ENCODE results near the gene CALCOCO1. TPM values are rescaled to one million over a fixed set of nuclear protein-coding genes. Genes with fewer than 3 reads are reported as not detected.

The CALCOCO1 gene
- total and polyA plus RNA-seq, 2 experiments from 2014 or later: 155 to 243 TPM

GRCh38 chr12:53677800-53678148 lies 49.5 kb downstream of the CALCOCO1 start:
- Histone ChIP-seq H2AFZ (peak overlapping the region; percentile 97), H4K20me1 (ENCODE audit: insufficient read depth) (no peaks in the 10 kb centered on the region), H3F3A (ENCODE audit: insufficient read depth) (no peaks in the 10 kb centered on the region; the same call in 1 of the 2 replicates), H3K27ac (peak overlapping the region; percentile 82), H3K9me2 (ENCODE audit: insufficient read depth) (no peaks in the 10 kb centered on the region), H3K4me3 (peak overlapping the region; percentile 65), H3K4me1 (ENCODE audit: insufficient read depth) (peaks cover 28% of the 10 kb centered on the region), H3K27me3 (replicated peaks; ENCODE audit: insufficient read depth) (no peaks in the 10 kb centered on the region), H3K9me3 (ENCODE audit: low read depth) (no peaks in the 10 kb centered on the region), H3K36me3 (ENCODE audit: low read depth) (peaks cover 7% of the 10 kb centered on the region; the same call in 1 of the 2 replicates), H3K79me2 (ENCODE audit: insufficient read depth) (peaks cover 31% of the 10 kb centered on the region), H3K9ac (peak overlapping the region; percentile 88), H3K4me2 (ENCODE audit: unreplicated experiment) (peak overlapping the region; percentile 61)
- no peak for TF ChIP-seq EZH2phosphoT487 (IDR thresholded peaks at IDR 0.05; ENCODE audit: insufficient read depth, low read depth)
- no peak for TF ChIP-seq EZH2 (IDR thresholded peaks at IDR 0.05; ENCODE audit: insufficient read depth, poor library complexity, severe bottlenecking)
- DNase-seq: peak; percentile 39
- in situ Hi-C loops (cut with MboI): loop anchor here (5.0 kb wide), 1 partner anchor 135 kb away; no protein-coding TSS in a partner anchor
- 14 to 17% methylated on average over 5 of the region's 5 CpGs for WGBS, 2 experiments (ENCODE audit: low coverage in 1 of 2, low lambda C conversion rate in 2 of 2, missing lambda C conversion rate in 2 of 2)

GRCh38 chr12:53677016-53677799 lies 50.0 kb downstream of the CALCOCO1 start:
- TF ChIP-seq EZH2 (IDR thresholded peaks at IDR 0.05; ENCODE audit: insufficient read depth, poor library complexity, severe bottlenecking) (no peak), EZH2phosphoT487 (IDR thresholded peaks at IDR 0.05; ENCODE audit: insufficient read depth, low read depth) (no peak)
- Histone ChIP-seq H3F3A (ENCODE audit: insufficient read depth) (no peaks in the 10 kb centered on the region; the same call in 1 of the 2 replicates), H3K79me2 (ENCODE audit: insufficient read depth) (peaks cover 37% of the 10 kb centered on the region), H2AFZ (peak overlapping the region; percentile 97), H3K4me3 (peak overlapping the region; percentile 65), H3K4me2 (ENCODE audit: unreplicated experiment) (peak overlapping the region; percentile 61), H3K27me3 (replicated peaks; ENCODE audit: insufficient read depth) (no peaks in the 10 kb centered on the region), H3K27ac (peak overlapping the region; percentile 82), H4K20me1 (ENCODE audit: insufficient read depth) (no peaks in the 10 kb centered on the region), H3K9ac (peak overlapping the region; percentile 88), H3K9me3 (ENCODE audit: low read depth) (no peaks in the 10 kb centered on the region), H3K36me3 (ENCODE audit: low read depth) (peaks cover 12% of the 10 kb centered on the region; the same call in 1 of the 2 replicates), H3K9me2 (ENCODE audit: insufficient read depth) (no peaks in the 10 kb centered on the region), H3K4me1 (ENCODE audit: insufficient read depth) (peaks cover 28% of the 10 kb centered on the region)
- in situ Hi-C loops (cut with MboI): loop anchor here (5.0 kb wide), 1 partner anchor 135 kb away; no protein-coding TSS in a partner anchor
- DNase-seq: peak; percentile 58
- WGBS, 2 experiments (ENCODE audit: low coverage in 1 of 2, low lambda C conversion rate in 2 of 2, missing lambda C conversion rate in 2 of 2): 2% methylated on average over 47 to 51 of the region's 51 CpGs

GRCh38 chr12:53676656-53677015 lies 50.6 kb downstream of the CALCOCO1 start:
- Histone ChIP-seq H3K9me2 (ENCODE audit: insufficient read depth) (no peaks in the 10 kb centered on the region), H4K20me1 (ENCODE audit: insufficient read depth) (no peaks in the 10 kb centered on the region), H3K4me3 (peak overlapping the region; percentile 65), H3K27me3 (replicated peaks; ENCODE audit: insufficient read depth) (no peaks in the 10 kb centered on the region), H2AFZ (peak overlapping the region; percentile 97), H3K4me2 (ENCODE audit: unreplicated experiment) (peak overlapping the region; percentile 61), H3K36me3 (ENCODE audit: low read depth) (peaks cover 18% of the 10 kb centered on the region), H3K27ac (peak overlapping the region; percentile 82), H3K9me3 (ENCODE audit: low read depth) (no peaks in the 10 kb centered on the region), H3K4me1 (ENCODE audit: insufficient read depth) (peaks cover 28% of the 10 kb centered on the region), H3K79me2 (ENCODE audit: insufficient read depth) (peaks cover 39% of the 10 kb centered on the region), H3F3A (ENCODE audit: insufficient read depth) (peaks cover 2% of the 10 kb centered on the region; the same call in 1 of the 2 replicates), H3K9ac (peak overlapping the region; percentile 88)
- peak; percentile 66 for DNase-seq
- 3% methylated on average over 15 of the region's 15 CpGs for WGBS, 2 experiments (ENCODE audit: low coverage in 1 of 2, low lambda C conversion rate in 2 of 2, missing lambda C conversion rate in 2 of 2)
- in situ Hi-C loops (cut with MboI): loop anchor here (5.0 kb wide), 1 partner anchor 134 kb away; no protein-coding TSS in a partner anchor
- TF ChIP-seq EZH2phosphoT487 (IDR thresholded peaks at IDR 0.05; ENCODE audit: insufficient read depth, low read depth): no peak

- H3K9me2 ChIP-seq (ENCODE audit: insufficient read depth): no peaks in the 10 kb centered on the region
- peak within 1 kb of the TSS; percentile 98 for H3K4me2 ChIP-seq (ENCODE audit: unreplicated experiment)
- peaks cover 46% of the 10 kb centered on the region for H3K79me2 ChIP-seq (ENCODE audit: insufficient read depth)
- 1 to 2% methylated on average over 59 to 61 of the region's 61 CpGs for WGBS, 2 experiments (ENCODE audit: low coverage in 1 of 2, low lambda C conversion rate in 2 of 2, missing lambda C conversion rate in 2 of 2)
- TF ChIP-seq EZH2phosphoT487 (IDR thresholded peaks at IDR 0.05; ENCODE audit: insufficient read depth, low read depth): no peak
- TF ChIP-seq EZH2 (IDR thresholded peaks at IDR 0.05; ENCODE audit: insufficient read depth, poor library complexity, severe bottlenecking): no peak
- peaks cover 25% of the 10 kb centered on the region for H3K36me3 ChIP-seq (ENCODE audit: low read depth)
- peaks cover 8% of the 10 kb centered on the region; the same call in 1 of the 2 replicates for H3F3A ChIP-seq (ENCODE audit: insufficient read depth)
- peak within 1 kb of the TSS; percentile 92 for H3K4me3 ChIP-seq
- H3K9ac ChIP-seq: peak within 1 kb of the TSS; percentile 88
- H4K20me1 ChIP-seq (ENCODE audit: insufficient read depth): no peaks in the 10 kb centered on the region
- H2AFZ ChIP-seq: peak within 1 kb of the TSS; percentile 97
- no peaks in the 10 kb centered on the region for H3K27me3 ChIP-seq (replicated peaks; ENCODE audit: insufficient read depth)
- in situ Hi-C loops (cut with MboI): loop anchor here (5.0 kb wide), 1 partner anchor 134 kb away; no protein-coding TSS in a partner anchor
- H3K4me1 ChIP-seq (ENCODE audit: insufficient read depth): peaks cover 35% of the 10 kb centered on the region
- peak within 1 kb of the TSS; percentile 82 for H3K27ac ChIP-seq
- H3K9me3 ChIP-seq (ENCODE audit: low read depth): no peaks in the 10 kb centered on the region
- peak; percentile 98 for DNase-seq
Observed at GRCh38 chr12:53675701-53676607, 51.3 kb downstream of the CALCOCO1 start, which contains the start of gene ATP5MC2. Gene ATP5MC2, minus strand, starts transcription at chr12:53676083. Its CDS starts 3,469 bp downstream, at chr12:53672614.
